Measurements from ENCODE around the gene CHEK2.
A peak's percentile ranks its signal among the peaks of the same experiment; 100 is the strongest.

The CHEK2 gene

DNA sequence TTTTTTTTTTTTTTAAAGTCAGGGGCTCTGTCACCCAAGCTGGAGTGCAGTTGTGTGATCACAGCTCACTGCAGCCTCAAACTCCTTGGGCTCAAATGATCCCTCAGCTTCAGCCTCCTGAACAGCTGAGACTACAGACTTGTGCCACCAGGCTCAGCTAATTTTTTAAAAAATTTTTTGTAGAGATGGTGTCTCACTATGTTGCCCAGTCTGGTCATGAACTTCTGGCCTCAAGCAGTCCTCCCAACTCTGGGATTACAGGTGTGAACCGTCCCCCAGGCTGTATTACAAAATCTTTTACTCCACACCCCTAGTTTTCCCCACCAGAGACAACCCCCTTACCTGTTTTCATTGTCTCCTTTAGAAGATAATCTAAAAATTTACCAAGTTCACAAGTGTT, 32.8 kb upstream of the CHEK2 start:
- in situ Hi-C loops (cut with HindIII; ENCODE audit: low sequenced_read_pairs), result no loop called here
- DNase-seq (ENCODE audit: low read depth, low spot score), result no peak
- H3K4me3 ChIP-seq (ENCODE audit: low read depth, low read length), result no peak overlapping the region
- TF ChIP-seq, protein P1, sequence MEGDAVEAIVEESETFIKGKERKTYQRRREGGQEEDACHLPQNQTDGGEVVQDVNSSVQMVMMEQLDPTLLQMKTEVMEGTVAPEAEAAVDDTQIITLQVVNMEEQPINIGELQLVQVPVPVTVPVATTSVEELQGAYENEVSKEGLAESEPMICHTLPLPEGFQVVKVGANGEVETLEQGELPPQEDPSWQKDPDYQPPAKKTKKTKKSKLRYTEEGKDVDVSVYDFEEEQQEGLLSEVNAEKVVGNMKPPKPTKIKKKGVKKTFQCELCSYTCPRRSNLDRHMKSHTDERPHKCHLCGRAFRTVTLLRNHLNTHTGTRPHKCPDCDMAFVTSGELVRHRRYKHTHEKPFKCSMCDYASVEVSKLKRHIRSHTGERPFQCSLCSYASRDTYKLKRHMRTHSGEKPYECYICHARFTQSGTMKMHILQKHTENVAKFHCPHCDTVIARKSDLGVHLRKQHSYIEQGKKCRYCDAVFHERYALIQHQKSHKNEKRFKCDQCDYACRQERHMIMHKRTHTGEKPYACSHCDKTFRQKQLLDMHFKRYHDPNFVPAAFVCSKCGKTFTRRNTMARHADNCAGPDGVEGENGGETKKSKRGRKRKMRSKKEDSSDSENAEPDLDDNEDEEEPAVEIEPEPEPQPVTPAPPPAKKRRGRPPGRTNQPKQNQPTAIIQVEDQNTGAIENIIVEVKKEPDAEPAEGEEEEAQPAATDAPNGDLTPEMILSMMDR (IDR thresholded peaks at IDR 0.05; ENCODE audit: low read depth, low read length), result no peak

DNA sequence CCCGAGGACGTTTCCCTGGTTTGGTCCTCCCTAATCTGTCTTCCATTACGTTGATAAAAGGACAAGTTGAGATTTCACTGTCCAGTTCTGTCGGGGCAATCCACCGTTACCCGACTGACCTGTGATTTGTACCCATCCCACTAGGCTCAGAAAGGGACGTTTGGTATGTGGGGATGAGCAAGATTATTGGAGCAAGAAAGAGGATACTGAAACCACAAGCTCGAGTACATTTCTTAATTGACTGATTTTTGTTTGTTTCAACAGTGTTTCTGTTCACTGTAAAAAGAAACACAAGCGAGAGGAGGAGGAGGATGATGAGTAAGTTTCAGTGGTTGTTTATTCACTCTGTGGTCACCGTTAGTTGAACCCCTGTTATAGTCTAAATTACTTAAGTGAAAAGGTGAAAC, 31.8 kb upstream of the CHEK2 start:
- in situ Hi-C loops (cut with HindIII; ENCODE audit: low sequenced_read_pairs), result no loop called here
- TF ChIP-seq, protein P1 (IDR thresholded peaks at IDR 0.05; ENCODE audit: low read depth, low read length), result no peak
- H3K4me3 ChIP-seq (ENCODE audit: low read depth, low read length), result peak overlapping the region; percentile 87
- peak; percentile 52 for DNase-seq (ENCODE audit: low read depth, low spot score)

DNA sequence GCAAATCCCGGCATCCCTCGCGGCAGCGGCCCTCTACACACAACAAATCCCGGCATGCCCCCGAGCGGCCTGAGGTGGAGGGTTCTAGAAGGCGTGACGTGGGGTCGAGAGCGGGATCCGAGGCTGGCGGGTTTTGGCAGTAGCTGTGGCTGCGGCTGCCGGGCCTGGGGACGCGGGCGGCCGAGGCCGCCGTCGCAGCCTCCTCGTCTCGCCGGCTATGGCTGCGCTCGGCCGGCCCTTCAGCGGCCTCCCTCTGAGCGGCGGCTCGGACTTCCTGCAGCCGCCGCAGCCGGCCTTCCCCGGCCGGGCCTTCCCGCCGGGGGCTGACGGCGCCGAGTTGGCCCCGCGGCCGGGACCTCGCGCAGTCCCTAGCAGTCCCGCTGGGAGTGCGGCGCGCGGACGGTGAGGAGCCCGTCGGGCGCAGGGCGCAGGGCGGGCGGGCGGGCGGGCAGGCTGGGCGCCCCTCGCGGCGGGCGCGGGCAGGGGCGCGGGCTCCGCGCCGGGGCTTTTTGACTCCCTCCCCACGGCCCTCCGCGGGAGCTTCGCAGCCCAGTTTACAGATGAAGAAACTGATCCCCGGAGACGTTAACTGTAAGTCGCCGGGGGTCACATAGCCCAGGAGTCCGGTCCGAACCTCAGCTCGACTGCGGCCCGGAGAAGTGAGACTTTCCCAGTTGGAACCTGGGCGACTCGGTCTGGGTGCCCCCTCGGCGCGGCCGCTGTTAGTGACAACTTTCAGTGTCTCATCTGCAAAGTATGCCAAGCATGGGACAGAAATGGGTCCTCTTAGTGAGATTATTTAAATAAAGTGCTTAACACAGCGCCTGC, 31.2 kb upstream of the CHEK2 start, which contains the start of gene CCDC117:
TSS of gene CCDC117 (plus strand) at position 63 of the 828 bp plus-strand sequence. CDS start at position 218, 155 bp downstream.
- peak within 1 kb of the TSS; percentile 87 for H3K4me3 ChIP-seq (ENCODE audit: low read depth, low read length)
- peak; percentile 95 for DNase-seq (ENCODE audit: low read depth, low spot score)
- in situ Hi-C loops (cut with HindIII; ENCODE audit: low sequenced_read_pairs), result no loop called here
- TF ChIP-seq, protein P1 (IDR thresholded peaks at IDR 0.05; ENCODE audit: low read depth, low read length), result peak; percentile 22

DNA sequence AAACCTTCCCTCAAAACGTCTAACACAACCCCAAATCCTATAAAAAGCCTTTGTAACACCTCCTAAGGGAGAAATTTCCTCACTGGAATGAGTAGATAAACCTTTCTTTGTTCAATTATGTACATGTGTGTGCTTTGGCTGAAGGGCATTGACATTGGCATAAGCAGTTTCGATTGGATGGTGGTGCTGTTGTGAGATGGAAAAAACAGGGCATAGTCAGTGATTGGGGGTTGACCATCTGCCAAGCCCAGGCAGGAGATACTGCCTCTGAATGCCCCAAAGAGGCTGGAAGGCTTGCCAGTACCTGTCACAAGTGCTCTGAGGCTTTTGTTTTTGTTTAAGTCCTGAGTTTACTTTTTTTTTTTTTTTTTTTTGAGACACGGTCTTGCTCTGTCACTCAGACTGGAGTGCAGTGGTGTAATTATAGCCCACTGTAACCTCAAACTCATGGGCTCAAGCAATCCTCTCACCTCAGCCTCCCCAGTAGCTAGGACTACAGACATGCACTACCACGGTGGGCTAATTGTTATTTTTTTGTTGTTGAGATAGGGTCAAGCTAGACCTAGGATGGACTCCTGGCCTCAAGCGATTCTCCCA, 29.7 kb upstream of the CHEK2 start:
- TF ChIP-seq, protein P1 (IDR thresholded peaks at IDR 0.05; ENCODE audit: low read depth, low read length), result no peak
- in situ Hi-C loops (cut with HindIII; ENCODE audit: low sequenced_read_pairs), result no loop called here
- no peak overlapping the region for H3K4me3 ChIP-seq (ENCODE audit: low read depth, low read length)
- no peak for DNase-seq (ENCODE audit: low read depth, low spot score)

DNA sequence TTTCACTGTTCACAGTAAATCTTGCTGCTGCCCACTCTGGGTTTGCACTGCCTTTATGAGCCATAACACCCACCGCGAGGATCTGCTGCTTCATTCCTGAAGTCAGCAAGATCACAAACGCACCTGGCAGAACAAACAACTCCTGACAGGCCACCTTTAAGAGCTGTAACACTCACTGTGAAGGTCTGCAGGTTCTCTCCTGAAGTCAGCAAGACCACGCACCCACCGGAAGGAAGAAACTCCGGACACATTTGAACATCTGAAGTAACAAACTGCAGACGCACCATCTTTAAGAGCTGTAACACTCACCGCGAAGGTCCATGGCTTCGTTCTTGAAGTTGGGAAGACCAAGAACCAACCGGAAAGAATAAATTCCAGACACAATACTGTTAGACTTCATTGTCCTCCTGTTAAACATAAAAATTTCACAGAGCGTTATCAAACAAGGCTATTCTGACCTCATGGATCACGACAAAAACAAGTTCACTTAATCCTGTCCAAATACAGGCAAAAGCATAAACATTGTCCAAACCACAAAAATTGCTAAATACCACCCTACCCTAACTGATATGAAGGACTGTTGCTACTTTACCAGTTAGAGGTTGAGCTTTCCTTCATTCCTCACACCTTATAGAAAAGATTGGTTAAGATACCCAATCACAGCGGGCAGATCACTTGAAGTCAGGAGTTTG, 27.9 kb upstream of the CHEK2 start:
- TF ChIP-seq, protein P1 (IDR thresholded peaks at IDR 0.05; ENCODE audit: low read depth, low read length), result no peak
- in situ Hi-C loops (cut with HindIII; ENCODE audit: low sequenced_read_pairs), result no loop called here
- no peak for DNase-seq (ENCODE audit: low read depth, low spot score)

DNA sequence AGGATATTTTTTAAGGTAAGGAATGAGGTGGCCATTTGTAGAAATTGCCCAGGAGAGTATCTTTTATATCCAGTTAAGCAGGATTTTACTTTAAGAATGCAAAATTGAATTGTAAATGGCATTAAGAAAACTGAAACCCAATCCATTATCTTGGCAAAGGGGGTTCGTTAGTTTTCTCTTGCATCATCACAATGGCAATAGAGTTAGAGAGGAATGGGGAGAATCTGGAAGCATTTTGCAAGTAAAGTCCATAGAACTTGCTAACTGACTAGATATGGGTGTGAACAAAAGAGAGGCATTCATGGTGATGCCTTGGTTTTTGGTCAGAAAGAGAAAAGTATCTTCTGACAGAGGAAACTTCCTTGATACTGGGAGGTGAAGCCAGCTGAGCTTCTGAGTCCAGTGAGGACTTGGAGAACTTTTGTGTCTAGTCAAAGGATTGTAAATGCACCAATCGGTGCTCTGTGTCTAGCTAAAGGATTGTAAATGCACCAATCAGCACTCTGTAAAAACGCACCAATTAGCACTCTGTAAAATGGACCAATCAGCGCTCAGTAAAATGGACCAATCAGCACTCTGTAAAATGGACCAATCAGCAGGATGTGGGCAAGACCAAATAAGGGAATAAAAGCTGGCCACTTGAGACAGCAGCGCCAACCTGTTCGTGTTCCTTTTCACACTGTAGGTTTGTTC, 27.2 kb upstream of the CHEK2 start:
- in situ Hi-C loops (cut with HindIII; ENCODE audit: low sequenced_read_pairs), result no loop called here
- DNase-seq (ENCODE audit: low read depth, low spot score), result no peak
- TF ChIP-seq, protein P1 (IDR thresholded peaks at IDR 0.05; ENCODE audit: low read depth, low read length), result no peak
- H3K4me3 ChIP-seq (ENCODE audit: low read depth, low read length), result no peak overlapping the region

More for the DNA sequence above, 27.9 kb upstream of the CHEK2 start:
- H3K4me3 ChIP-seq (ENCODE audit: low read depth, low read length), result no peak overlapping the region
